Type B pancreatic cell (in vitro differentiated cells): ENCODE results near the gene DCDC1. TPM values are rescaled to one million over a fixed set of nuclear protein-coding genes. Genes with fewer than 3 reads are reported as not detected.

Source experiments
- DNase-seq: peaks from one replicate; pipeline ENCODE4 v3.0.0; 2021; ENCODE audit warnings: mixed read lengths; ENCODE audit not compliant: unreplicated experiment; ENCODE audit errors: extremely low spot score
- H3K27ac Mint-ChIP-seq: 2 replicates; pipeline ENCODE4 v1.8.0; 2021; ENCODE audit warnings: mild to moderate bottlenecking, mixed read lengths
- H3K27me3 Mint-ChIP-seq: 2 replicates; pipeline ENCODE4 v1.8.0; 2021; ENCODE audit warnings: mixed read lengths
- H3K36me3 Mint-ChIP-seq: 2 replicates; pipeline ENCODE4 v1.8.0; 2021; ENCODE audit warnings: mixed read lengths
- H3K4me1 Mint-ChIP-seq: one replicate; pipeline ENCODE4 v1.8.0; 2021; ENCODE audit warnings: mixed read lengths; ENCODE audit not compliant: unreplicated experiment
- H3K4me3 Mint-ChIP-seq: 2 replicates; pipeline ENCODE4 v1.8.0; 2021; ENCODE audit warnings: mild to moderate bottlenecking, mixed read lengths
- H3K9me3 Mint-ChIP-seq: 2 replicates; pipeline ENCODE4 v1.8.0; 2021; ENCODE audit warnings: mixed read lengths
- CTCF ChIP-seq: fragments of 200-600 bp; sonication (generic); conservative IDR thresholded peaks from 2 replicates; pipeline ENCODE4 v1.5.0; 2021; ENCODE audit warnings: antibody characterized with exemption, mild to moderate bottlenecking
- total RNA-seq: library from RNA; stranded (reverse); gene quantifications from 2 replicates; pipeline ENCODE4 v1.2.1, GENCODE V29; 2021; ENCODE audit warnings: low replicate concordance

Gene DCDC1
- total RNA-seq, 1 donor from 2014 or later: 4.8 TPM

GRCh38 chr11:30908857-30909256 lies 460.7 kb downstream of the DCDC1 start:
- H3K4me1 Mint-ChIP-seq: peaks cover 14% of the 10 kb centered on the region
- no peak for TF ChIP-seq CTCF
- H3K4me3 Mint-ChIP-seq: no peak overlapping the region
- no peak for DNase-seq
- no peak overlapping the region for H3K27ac Mint-ChIP-seq
- peaks cover 3% of the 10 kb centered on the region for H3K27me3 Mint-ChIP-seq
- no peaks in the 10 kb centered on the region for H3K36me3 Mint-ChIP-seq
- H3K9me3 Mint-ChIP-seq: no peaks in the 10 kb centered on the region

- no peak overlapping the region for H3K4me3 Mint-ChIP-seq
Measured at GRCh38 chr11:30908272-30908671, 461.3 kb downstream of the DCDC1 start.

GRCh38 chr11:30902929-30903328 lies 466.6 kb downstream of the DCDC1 start:
- Mint-ChIP-seq H3K4me1 (no peaks in the 10 kb centered on the region), H3K9me3 (peaks cover 6% of the 10 kb centered on the region), H3K27ac (no peak overlapping the region), H3K36me3 (no peaks in the 10 kb centered on the region), H3K4me3 (no peak overlapping the region), H3K27me3 (no peaks in the 10 kb centered on the region)
- DNase-seq: no peak
- TF ChIP-seq CTCF: no peak

More at GRCh38 chr11:30908272-30908671, 461.3 kb downstream of the DCDC1 start:
- no peaks in the 10 kb centered on the region for H3K9me3 Mint-ChIP-seq
- no peak overlapping the region for H3K27ac Mint-ChIP-seq
- no peak for DNase-seq
- TF ChIP-seq CTCF: no peak
- H3K36me3 Mint-ChIP-seq: no peaks in the 10 kb centered on the region
- peaks cover 10% of the 10 kb centered on the region for H3K4me1 Mint-ChIP-seq
- H3K27me3 Mint-ChIP-seq: peaks cover 3% of the 10 kb centered on the region

- Mint-ChIP-seq H3K27me3 (no peaks in the 10 kb centered on the region), H3K27ac (no peak overlapping the region), H3K9me3 (peaks cover 6% of the 10 kb centered on the region), H3K4me1 (no peaks in the 10 kb centered on the region), H3K4me3 (no peak overlapping the region), H3K36me3 (no peaks in the 10 kb centered on the region)
- DNase-seq: no peak
- TF ChIP-seq CTCF: no peak
Measured at GRCh38 chr11:30895046-30895445, 474.5 kb downstream of the DCDC1 start.

GRCh38 chr11:30893318-30893717 lies 476.2 kb downstream of the DCDC1 start:
- Mint-ChIP-seq H3K4me3 (no peak overlapping the region), H3K27ac (no peak overlapping the region), H3K36me3 (no peaks in the 10 kb centered on the region), H3K27me3 (no peaks in the 10 kb centered on the region), H3K9me3 (peaks cover 3% of the 10 kb centered on the region), H3K4me1 (peaks cover 9% of the 10 kb centered on the region)
- no peak for DNase-seq
- no peak for TF ChIP-seq CTCF
